NB4 (cell line): Measurements from ENCODE around the gene E2F7.

ENCODE experiments used
- DNase-seq: peaks from one replicate; pipeline ENCODE4 v3.0.0; 2010; ENCODE audit warnings: low read depth
- H3K4me3 ChIP-seq: one replicate; pipeline ENCODE4 v1.5.1; 2011; ENCODE audit warnings: mild to moderate bottlenecking, low read depth, low read length, moderate library complexity
- CTCF ChIP-seq: IDR thresholded peaks from one replicate; pipeline ENCODE4 v1.5.1; 2012; ENCODE audit warnings: low read depth, low read length
- MAX ChIP-seq: IDR thresholded peaks from 2 replicates; pipeline ENCODE4 v1.6.1; 2011; ENCODE audit warnings: low read depth, low read length
- MYC ChIP-seq: IDR thresholded peaks from 2 replicates; pipeline ENCODE4 v1.6.1; 2011; ENCODE audit warnings: low read depth, low read length
- POLR2A ChIP-seq: IDR thresholded peaks from 2 replicates; pipeline ENCODE4 v1.6.1; 2011; ENCODE audit warnings: mild to moderate bottlenecking; ENCODE audit not compliant: insufficient read length; ENCODE audit errors: extremely low read depth

The E2F7 gene

GRCh38 chr12:77065361-77066204 is at the start of gene E2F7:
Gene E2F7, minus strand, starts transcription at chr12:77065569. Its CDS starts 934 bp downstream, at chr12:77064635.
- TF ChIP-seq MYC (no peak), POLR2A (no peak), MAX (no peak), CTCF (no peak)

GRCh38 chr12:77113971-77114370 is 48.6 kb upstream of the E2F7 start:
- H3K4me3 ChIP-seq = no peak overlapping the region
- DNase-seq = no peak
- TF ChIP-seq MAX (no peak), CTCF (no peak), POLR2A (no peak), MYC (no peak)

More at GRCh38 chr12:77065361-77066204, at the start of gene E2F7:
- peak; percentile 69 for DNase-seq
- peak within 1 kb of the TSS; percentile 28 for H3K4me3 ChIP-seq

GRCh38 chr12:77108707-77109106 is 43.3 kb upstream of the E2F7 start:
- DNase-seq = no peak
- no peak overlapping the region for H3K4me3 ChIP-seq
- no peak for TF ChIP-seq MYC
- no peak for TF ChIP-seq CTCF
- no peak for TF ChIP-seq POLR2A
- TF ChIP-seq MAX = no peak

- TF ChIP-seq CTCF (no peak), MYC (no peak), POLR2A (no peak)
- no peak for DNase-seq
- H3K4me3 ChIP-seq = no peak overlapping the region
These were observed 41.8 kb upstream of the E2F7 start for GRCh38 chr12:77107121-77107520.

GRCh38 chr12:77104792-77105191 is 39.4 kb upstream of the E2F7 start:
- DNase-seq = no peak

GRCh38 chr12:77104286-77104685 is 38.9 kb upstream of the E2F7 start:
- H3K4me3 ChIP-seq = no peak overlapping the region
- no peak for TF ChIP-seq MYC
- TF ChIP-seq MAX = no peak
- no peak for TF ChIP-seq POLR2A
- TF ChIP-seq CTCF = no peak
- no peak for DNase-seq

More at GRCh38 chr12:77104792-77105191, 39.4 kb upstream of the E2F7 start:
- no peak overlapping the region for H3K4me3 ChIP-seq
- TF ChIP-seq MAX = no peak
